ENCODE measurements around the gene KLF3. TPM values are rescaled to one million over a fixed set of nuclear protein-coding genes. Genes with fewer than 3 reads are reported as not detected.
A peak's percentile ranks its signal among the peaks of the same experiment; 100 is the strongest.

KLF3 gene
- total RNA-seq, 4 donors from 2014 or later = 169 to 240 (median 223) TPM

- H3K36me3 ChIP-seq = peaks cover 31% of the 10 kb centered on the region
- no peak for TF ChIP-seq EP300 (IDR thresholded peaks at IDR 0.05)
- no peak for TF ChIP-seq CTCF (IDR thresholded peaks at IDR 0.05)
- no peak for TF ChIP-seq POLR2A (IDR thresholded peaks at IDR 0.05)
- no peak for TF ChIP-seq POLR2AphosphoS5 (IDR thresholded peaks at IDR 0.05)
- H3K27ac ChIP-seq = peak overlapping the region; percentile 42
- H3K4me1 ChIP-seq = peaks cover 84% of the 10 kb centered on the region
- no peak overlapping the region for H3K4me3 ChIP-seq
- no peaks in the 10 kb centered on the region for H3K27me3 ChIP-seq
- H3K9me3 ChIP-seq = no peaks in the 10 kb centered on the region
- 53% methylated on average over 12 of the region's 12 CpGs for whole genome bisulfite sequencing
- DNase-seq (ENCODE audit: low spot score in 2 of 2) = no peak
Measured at GRCh38 chr4:38681281-38681991, 17.4 kb downstream of the KLF3 start.

- Histone ChIP-seq H3K36me3 (peaks cover 32% of the 10 kb centered on the region), H3K27me3 (no peaks in the 10 kb centered on the region), H3K27ac (no peak overlapping the region), H3K4me3 (no peak overlapping the region), H3K9me3 (no peaks in the 10 kb centered on the region), H3K4me1 (peaks cover 86% of the 10 kb centered on the region)
- TF ChIP-seq POLR2A (IDR thresholded peaks at IDR 0.05) (no peak), POLR2AphosphoS5 (IDR thresholded peaks at IDR 0.05) (no peak), CTCF (IDR thresholded peaks at IDR 0.05) (no peak), EP300 (IDR thresholded peaks at IDR 0.05) (no peak)
- 69% methylated on average over 5 of the region's 5 CpGs for WGBS
- no peak for DNase-seq (ENCODE audit: low spot score in 2 of 2)
Measured at GRCh38 chr4:38682336-38682735, 18.3 kb downstream of the KLF3 start.

GRCh38 chr4:38683276-38683675 is 19.3 kb downstream of the KLF3 start:
- Histone ChIP-seq H3K27ac (no peak overlapping the region), H3K4me3 (no peak overlapping the region), H3K27me3 (no peaks in the 10 kb centered on the region), H3K36me3 (peaks cover 41% of the 10 kb centered on the region), H3K9me3 (no peaks in the 10 kb centered on the region), H3K4me1 (peaks cover 85% of the 10 kb centered on the region)
- no peak for TF ChIP-seq POLR2AphosphoS5 (IDR thresholded peaks at IDR 0.05)
- TF ChIP-seq EP300 (IDR thresholded peaks at IDR 0.05) = no peak
- no peak for TF ChIP-seq CTCF (IDR thresholded peaks at IDR 0.05)
- TF ChIP-seq POLR2A (IDR thresholded peaks at IDR 0.05) = no peak
- WGBS = 71% methylated on average over 3 of the region's 3 CpGs
- no peak for DNase-seq (ENCODE audit: low spot score in 2 of 2)

- WGBS = 69% methylated on average over 2 of the region's 2 CpGs
- no peak for DNase-seq (ENCODE audit: low spot score in 2 of 2)
- Histone ChIP-seq H3K27me3 (no peaks in the 10 kb centered on the region), H3K9me3 (no peaks in the 10 kb centered on the region), H3K36me3 (peaks cover 51% of the 10 kb centered on the region), H3K4me3 (no peak overlapping the region), H3K4me1 (peaks cover 85% of the 10 kb centered on the region), H3K27ac (no peak overlapping the region)
- TF ChIP-seq EP300 (IDR thresholded peaks at IDR 0.05) (no peak), POLR2A (IDR thresholded peaks at IDR 0.05) (no peak), POLR2AphosphoS5 (IDR thresholded peaks at IDR 0.05) (no peak), CTCF (IDR thresholded peaks at IDR 0.05) (no peak)
Measured at GRCh38 chr4:38684271-38684670, 20.3 kb downstream of the KLF3 start.

GRCh38 chr4:38684951-38685844 is 21.2 kb downstream of the KLF3 start:
- Histone ChIP-seq H3K4me1 (peaks cover 83% of the 10 kb centered on the region), H3K36me3 (peaks cover 59% of the 10 kb centered on the region), H3K4me3 (no peak overlapping the region), H3K9me3 (no peaks in the 10 kb centered on the region), H3K27me3 (no peaks in the 10 kb centered on the region), H3K27ac (peak overlapping the region; percentile 66)
- TF ChIP-seq POLR2AphosphoS5 (IDR thresholded peaks at IDR 0.05) = no peak
- TF ChIP-seq EP300 (IDR thresholded peaks at IDR 0.05) = no peak
- no peak for DNase-seq (ENCODE audit: low spot score in 2 of 2)
- 41% methylated on average over 4 of the region's 8 CpGs for WGBS
